Colonic mucosa (tissue), 4 donors: ENCODE measurements around the gene PCDHAC2. TPM values are rescaled to one million over a fixed set of nuclear protein-coding genes. Genes with fewer than 3 reads are reported as not detected.

Experiments used
- DNase-seq: peaks from one replicate; pipeline ENCODE4 v3.0.0-alpha.2; 2020
- H3K27ac ChIP-seq: fragments of 200-600 bp; one replicate; pipeline ENCODE4 v1.8.0; 2021
- H3K27me3 ChIP-seq: fragments of 200-600 bp; one replicate; pipeline ENCODE4 v1.8.0; 2021
- H3K36me3 ChIP-seq: fragments of 200-600 bp; one replicate; pipeline ENCODE4 v1.8.0; 2021
- H3K4me1 ChIP-seq: fragments of 200-600 bp; one replicate; pipeline ENCODE4 v1.8.0; 2021; ENCODE audit warnings: mild to moderate bottlenecking
- H3K4me3 ChIP-seq: fragments of 200-600 bp; one replicate; pipeline ENCODE4 v1.8.0; 2021
- H3K9ac ChIP-seq, 2 donors: one replicate each; pipeline ENCODE4 v1.7.0; 2013; ENCODE audit warnings: control low read depth in 2 of 2, low read depth in 2 of 2, low read length in 2 of 2
- H3K9me3 ChIP-seq: fragments of 200-600 bp; one replicate; pipeline ENCODE4 v1.8.0; 2021
- intact Hi-C: fragments of 100-400 bp; cut with DNase I; formaldehyde crosslinking; loops from one replicate; pipeline ENCODE4 v1.14.1; 2022
- total RNA-seq, 2 donors: library from RNA; stranded (reverse); fragmentation: NEBNext Ultra II Directional in 1 of 2; extraction: Animal tissue kit (Norgen Biotek cat#: 25700) in 1 of 2; gene quantifications; one replicate each; pipeline ENCODE4 v1.2.1, GENCODE V29; 2021
- TF ChIP-seq, protein P1 (sequence below): fragments of 200-600 bp; IDR thresholded peaks from one replicate; pipeline ENCODE4 v1.8.0; 2022; ENCODE audit warnings: antibody characterized with exemption, mild to moderate bottlenecking
- donor health status: healthy.
- donor health status: DM: no; HTN: no; CAD: no.
- donor health status: DM: no; HTN: no; CAD: no.

Gene PCDHAC2
- total RNA-seq, 2 donors from 2014 or later, result 0.05 to 0.32 TPM

DNA sequence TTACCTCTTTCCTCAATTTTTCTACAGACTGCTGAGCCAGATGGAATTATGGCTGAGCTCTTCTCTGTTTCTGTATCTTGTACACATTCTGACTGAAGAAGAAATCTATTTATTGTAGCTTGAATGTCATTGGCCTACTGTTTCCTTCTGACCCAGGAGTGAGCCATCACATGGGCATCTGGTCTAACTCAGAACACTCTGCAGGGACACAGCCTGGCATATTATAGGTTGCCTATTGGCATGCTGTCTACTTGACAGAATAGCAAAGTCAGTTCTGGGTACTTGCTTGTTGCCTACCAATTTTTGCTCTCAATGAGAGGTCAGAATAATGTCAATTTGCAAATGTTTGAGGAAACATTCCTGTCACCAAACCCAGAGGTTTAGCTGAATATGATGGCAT lies 7.3 kb downstream of the PCDHAC2 start:
- no peaks in the 10 kb centered on the region for H3K27me3 ChIP-seq
- no peak overlapping the region for H3K27ac ChIP-seq
- no peak overlapping the region for H3K9ac ChIP-seq
- H3K9me3 ChIP-seq, result no peaks in the 10 kb centered on the region
- no peak for DNase-seq
- TF ChIP-seq, protein P1, sequence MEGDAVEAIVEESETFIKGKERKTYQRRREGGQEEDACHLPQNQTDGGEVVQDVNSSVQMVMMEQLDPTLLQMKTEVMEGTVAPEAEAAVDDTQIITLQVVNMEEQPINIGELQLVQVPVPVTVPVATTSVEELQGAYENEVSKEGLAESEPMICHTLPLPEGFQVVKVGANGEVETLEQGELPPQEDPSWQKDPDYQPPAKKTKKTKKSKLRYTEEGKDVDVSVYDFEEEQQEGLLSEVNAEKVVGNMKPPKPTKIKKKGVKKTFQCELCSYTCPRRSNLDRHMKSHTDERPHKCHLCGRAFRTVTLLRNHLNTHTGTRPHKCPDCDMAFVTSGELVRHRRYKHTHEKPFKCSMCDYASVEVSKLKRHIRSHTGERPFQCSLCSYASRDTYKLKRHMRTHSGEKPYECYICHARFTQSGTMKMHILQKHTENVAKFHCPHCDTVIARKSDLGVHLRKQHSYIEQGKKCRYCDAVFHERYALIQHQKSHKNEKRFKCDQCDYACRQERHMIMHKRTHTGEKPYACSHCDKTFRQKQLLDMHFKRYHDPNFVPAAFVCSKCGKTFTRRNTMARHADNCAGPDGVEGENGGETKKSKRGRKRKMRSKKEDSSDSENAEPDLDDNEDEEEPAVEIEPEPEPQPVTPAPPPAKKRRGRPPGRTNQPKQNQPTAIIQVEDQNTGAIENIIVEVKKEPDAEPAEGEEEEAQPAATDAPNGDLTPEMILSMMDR, result no peak
- no peaks in the 10 kb centered on the region for H3K4me1 ChIP-seq
- intact Hi-C loops, result no loop called here
- no peak overlapping the region for H3K4me3 ChIP-seq
- H3K36me3 ChIP-seq, result no peaks in the 10 kb centered on the region

GRCh38 chr5:140977003-140977402 lies 10.7 kb downstream of the PCDHAC2 start:
- H3K36me3 ChIP-seq, result no peaks in the 10 kb centered on the region
- TF ChIP-seq, protein P1, result no peak
- no peaks in the 10 kb centered on the region for H3K9me3 ChIP-seq
- intact Hi-C loops, result no loop called here
- no peaks in the 10 kb centered on the region for H3K4me1 ChIP-seq
- no peak overlapping the region for H3K4me3 ChIP-seq
- no peak for DNase-seq
- H3K9ac ChIP-seq, result no peak overlapping the region
- H3K27ac ChIP-seq, result no peak overlapping the region
- H3K27me3 ChIP-seq, result no peaks in the 10 kb centered on the region

GRCh38 chr5:140978260-140978659 lies 12.0 kb downstream of the PCDHAC2 start:
- intact Hi-C loops, result no loop called here
- no peak for DNase-seq
- H3K27me3 ChIP-seq, result no peaks in the 10 kb centered on the region
- H3K4me1 ChIP-seq, result no peaks in the 10 kb centered on the region
- H3K9me3 ChIP-seq, result no peaks in the 10 kb centered on the region
- no peak overlapping the region for H3K27ac ChIP-seq
- TF ChIP-seq, protein P1, result no peak
- H3K4me3 ChIP-seq, result no peak overlapping the region
- no peak overlapping the region for H3K9ac ChIP-seq
- H3K36me3 ChIP-seq, result no peaks in the 10 kb centered on the region

- TF ChIP-seq, protein P1, result no peak
- Histone ChIP-seq H3K27ac (no peak overlapping the region), H3K4me3 (no peak overlapping the region), H3K36me3 (no peaks in the 10 kb centered on the region), H3K4me1 (no peaks in the 10 kb centered on the region), H3K9me3 (no peaks in the 10 kb centered on the region), H3K9ac (no peak overlapping the region), H3K27me3 (no peaks in the 10 kb centered on the region)
- intact Hi-C loops, result no loop called here
- DNase-seq, result no peak
Observed at GRCh38 chr5:140978983-140979382, 12.7 kb downstream of the PCDHAC2 start.

GRCh38 chr5:140982083-140982716 lies 15.9 kb downstream of the PCDHAC2 start:
- TF ChIP-seq, protein P1, result no peak
- Histone ChIP-seq H3K36me3 (no peaks in the 10 kb centered on the region), H3K9me3 (no peaks in the 10 kb centered on the region), H3K4me1 (no peaks in the 10 kb centered on the region), H3K4me3 (no peak overlapping the region), H3K9ac (no peak overlapping the region), H3K27ac (no peak overlapping the region), H3K27me3 (no peaks in the 10 kb centered on the region)
- intact Hi-C loops, result no loop called here
- no peak for DNase-seq
